ENCODE results near the gene ADAM15. TPM values are rescaled to one million over a fixed set of nuclear protein-coding genes. Genes with fewer than 3 reads are reported as not detected.

ADAM15 gene
- total and polyA plus RNA-seq, 2 donors (not counting 3 experiments of a cell fraction or from before 2014, with no cell fraction given), result 295 to 299 TPM

DNA sequence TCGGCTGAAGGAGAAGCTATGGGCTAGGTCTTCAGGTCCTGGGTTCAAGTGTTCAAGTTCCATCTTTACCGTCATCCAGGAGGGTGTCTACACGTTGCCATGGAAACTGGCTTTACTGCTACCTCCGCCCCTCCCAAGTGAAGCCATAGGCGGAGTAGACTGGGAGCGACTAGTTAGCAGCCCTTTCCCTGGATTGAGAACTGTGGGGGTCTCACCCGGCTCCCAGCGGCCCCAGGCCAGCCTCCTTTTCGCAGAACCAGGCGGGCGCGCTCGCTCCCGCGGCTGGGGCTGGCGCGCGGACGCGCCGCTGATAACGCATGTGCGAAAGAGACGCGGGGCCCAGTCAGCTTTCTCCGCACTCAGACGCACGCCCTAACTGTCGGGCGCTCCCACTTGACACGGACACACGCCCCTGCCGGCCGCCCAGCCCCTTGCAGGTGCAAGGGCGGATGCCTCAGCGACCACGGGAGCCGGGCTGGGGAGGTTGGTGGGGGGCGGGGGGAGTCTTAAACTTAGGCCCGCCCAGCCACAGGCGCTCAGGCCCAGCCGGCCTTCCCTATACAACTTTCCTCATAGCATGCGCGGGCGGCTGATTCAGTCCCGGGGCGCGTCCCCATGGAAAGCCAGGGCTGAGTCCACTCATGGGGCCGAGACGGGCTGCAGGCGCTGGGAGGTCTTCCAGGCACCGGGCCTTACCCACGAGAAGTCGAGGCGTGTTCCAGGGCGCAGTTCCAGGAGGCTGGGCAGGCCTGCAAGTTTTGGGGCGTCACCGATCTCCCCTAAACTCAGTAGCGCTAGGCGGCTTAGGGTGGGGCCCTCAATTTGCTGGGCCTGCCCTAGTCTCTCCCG lies 19.8 kb downstream of the ADAM15 start:
- Histone ChIP-seq H3K9me3 (replicated peaks; ENCODE audit: control insufficient read depth, insufficient read depth, low read length) (no peaks in the 10 kb centered on the region), H3K9me1 (replicated peaks; ENCODE audit: control insufficient read depth, extremely low read depth, insufficient read depth, low read length) (no peaks in the 10 kb centered on the region), H3K79me2 (ENCODE audit: control insufficient read depth, insufficient read depth, low read length) (no peaks in the 10 kb centered on the region), H3K4me2 (ENCODE audit: insufficient read depth, low read length) (peak overlapping the region; percentile 77), H4K20me1 (replicated peaks; ENCODE audit: control insufficient read depth, extremely low read depth, insufficient read depth, low read length) (no peaks in the 10 kb centered on the region), H3K36me3 (ENCODE audit: control insufficient read depth in 2 of 2, extremely low read depth in 1 of 2, insufficient read depth in 2 of 2, low read length in 2 of 2) (peaks cover 4 to 6% of the 10 kb centered on the region in 2 experiments), H2AFZ (ENCODE audit: low read depth, low read length) (peak overlapping the region; percentile 34), H3K4me1 (ENCODE audit: control insufficient read depth, extremely low read depth, insufficient read depth, low read length) (no peaks in the 10 kb centered on the region), H3K9ac (replicated peaks; ENCODE audit: extremely low read depth, insufficient read depth, low read length) (no peak overlapping the region), H3K4me3 (replicated peaks in 1 of 3; ENCODE audit: insufficient read depth in 1 of 3, low read depth in 1 of 3, low read length in 3 of 3) (peak overlapping the region in 2 of 3 experiments; percentile 19 to 37), H3K27me3 (ENCODE audit: control insufficient read depth in 2 of 2, insufficient read depth in 2 of 2, low read length in 2 of 2) (peaks cover 0 to 4% of the 10 kb centered on the region in 2 experiments), H3K27ac (ENCODE audit: insufficient read depth, low read depth, low read length) (no peak overlapping the region)
- intact Hi-C loops (cut with micrococcal nuclease) (loop anchor here (2.0 kb wide), 1 partner anchor 14 kb away; no protein-coding TSS in a partner anchor), dilution Hi-C loops (cut with MboI; ENCODE audit: extremely low pct_ligation_motif_present, low sequenced_read_pairs) (no loop called here)
- BruUV-seq (replicated peaks), result no TSS peak
- peak; percentile 81 for FAIRE-seq
- DNase-seq (ENCODE audit: low read depth, low spot score), result peak; percentile 71
- CTCF ChIA-PET, result interaction anchor here (0.5 to 2.0 kb wide), 10 partner anchors 9 to 97 kb away, joined by 3 to 10 read pairs (median 5); partner anchors contain the start of genes ADAM15, FLAD1 and LENEP
- POLR2A ChIA-PET, result no interaction called here
- TF ChIP-seq POLR2A (IDR thresholded peaks at IDR 0.05; ENCODE audit: low read depth, low read length) (no peak), MYC (IDR thresholded peaks at IDR 0.05; ENCODE audit: low read depth, low read length) (no peak), GATA2 (IDR thresholded peaks at IDR 0.05; ENCODE audit: insufficient read depth, insufficient read length, low read depth, low read length) (no peak), EZH2 (IDR thresholded peaks at IDR 0.05; ENCODE audit: borderline replicate concordance, low read depth, low read length, severe bottlenecking) (no peak), POLR2AphosphoS5 (IDR thresholded peaks at IDR 0.05; ENCODE audit: insufficient read depth, low read depth, low read length) (peak; percentile 38), JUN (IDR thresholded peaks at IDR 0.05; ENCODE audit: borderline replicate concordance, insufficient read depth, insufficient read length, low read depth) (no peak)
- TF ChIP-seq, protein P1, sequence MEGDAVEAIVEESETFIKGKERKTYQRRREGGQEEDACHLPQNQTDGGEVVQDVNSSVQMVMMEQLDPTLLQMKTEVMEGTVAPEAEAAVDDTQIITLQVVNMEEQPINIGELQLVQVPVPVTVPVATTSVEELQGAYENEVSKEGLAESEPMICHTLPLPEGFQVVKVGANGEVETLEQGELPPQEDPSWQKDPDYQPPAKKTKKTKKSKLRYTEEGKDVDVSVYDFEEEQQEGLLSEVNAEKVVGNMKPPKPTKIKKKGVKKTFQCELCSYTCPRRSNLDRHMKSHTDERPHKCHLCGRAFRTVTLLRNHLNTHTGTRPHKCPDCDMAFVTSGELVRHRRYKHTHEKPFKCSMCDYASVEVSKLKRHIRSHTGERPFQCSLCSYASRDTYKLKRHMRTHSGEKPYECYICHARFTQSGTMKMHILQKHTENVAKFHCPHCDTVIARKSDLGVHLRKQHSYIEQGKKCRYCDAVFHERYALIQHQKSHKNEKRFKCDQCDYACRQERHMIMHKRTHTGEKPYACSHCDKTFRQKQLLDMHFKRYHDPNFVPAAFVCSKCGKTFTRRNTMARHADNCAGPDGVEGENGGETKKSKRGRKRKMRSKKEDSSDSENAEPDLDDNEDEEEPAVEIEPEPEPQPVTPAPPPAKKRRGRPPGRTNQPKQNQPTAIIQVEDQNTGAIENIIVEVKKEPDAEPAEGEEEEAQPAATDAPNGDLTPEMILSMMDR (IDR thresholded peaks at IDR 0.05; ENCODE audit: extremely low read depth in 1 of 2, insufficient read depth in 1 of 2, low read depth in 1 of 2, low read length in 2 of 2), result peak; percentile 17 to 67

All from endothelial cell of umbilical vein (primary cell).